ENCODE results near the gene OXSM.

OXSM gene

GRCh38 chr3:25789596-25790556 is at the start of gene OXSM:
Gene OXSM, plus strand, starts transcription at chr3:25790090. Its CDS starts 931 bp downstream, at chr3:25791021.
- Histone ChIP-seq H3K79me2 (ENCODE audit: low read length) (peaks cover 28% of the 10 kb centered on the region), H3K9me3 (replicated peaks; ENCODE audit: insufficient read depth, low read length) (no peaks in the 10 kb centered on the region), H3K4me1 (ENCODE audit: low read length) (peaks cover 27% of the 10 kb centered on the region), H3F3A (ENCODE audit: insufficient read depth, low read length) (0 out of 2 replicates have a peak, but pooled peaks cover 3% of the 10 kb centered on the region), H3K9ac (ENCODE audit: low read length) (peak within 1 kb of the TSS; percentile 73), H4K20me1 (ENCODE audit: insufficient read depth, low read length) (no peaks in the 10 kb centered on the region), H3K27ac (ENCODE audit: low read length) (peak within 1 kb of the TSS; percentile 63), H3K9me2 (replicated peaks; ENCODE audit: insufficient read depth, low read length) (no peaks in the 10 kb centered on the region), H3K4me2 (ENCODE audit: low read depth, low read length) (peak within 1 kb of the TSS; percentile 72), H3K27me3 (replicated peaks; ENCODE audit: insufficient read depth, low read length) (no peaks in the 10 kb centered on the region), H3K4me3 (ENCODE audit: low read length) (peak within 1 kb of the TSS; percentile 83), H3K36me3 (replicated peaks; ENCODE audit: insufficient read depth, low read length) (no peaks in the 10 kb centered on the region), H2AFZ (ENCODE audit: low read length) (peak within 1 kb of the TSS; percentile 78)
- no peak for TF ChIP-seq EZH2 (optimal IDR thresholded peaks at IDR 0.05; ENCODE audit: low read depth, low read length)
- TF ChIP-seq EZH2phosphoT487 (IDR thresholded peaks at IDR 0.05; ENCODE audit: low read length) = no peak
- no peak for TF ChIP-seq CTCF (IDR thresholded peaks at IDR 0.05; ENCODE audit: low read length)
- DNase-seq = peak; percentile 97

DNA sequence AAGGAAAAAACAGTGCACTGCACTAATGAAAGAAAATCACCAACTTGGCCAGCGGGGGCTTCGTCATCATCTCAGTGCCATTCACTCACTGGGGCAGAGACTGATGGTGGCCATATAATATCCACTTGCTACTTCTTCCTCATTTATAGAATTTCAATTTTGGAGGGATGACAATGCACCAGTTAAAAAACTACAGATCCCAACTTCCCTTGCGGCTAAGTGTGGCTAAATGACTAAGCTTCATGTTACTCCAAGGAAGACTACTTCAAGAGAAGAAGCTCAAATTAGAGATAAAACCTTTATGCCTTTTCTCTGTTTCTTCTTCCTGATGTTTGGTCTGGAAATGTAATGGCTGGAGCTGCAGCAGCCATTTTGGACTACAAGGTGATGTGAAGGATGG is 45.4 kb upstream of the OXSM start:
- H3K27me3 ChIP-seq (replicated peaks; ENCODE audit: insufficient read depth, low read length) = no peaks in the 10 kb centered on the region
- no peaks in the 10 kb centered on the region; the same call in 1 of the 2 replicates for H3F3A ChIP-seq (ENCODE audit: insufficient read depth, low read length)
- no peak overlapping the region for H3K27ac ChIP-seq (ENCODE audit: low read length)
- H3K9ac ChIP-seq (ENCODE audit: low read length) = no peak overlapping the region
- TF ChIP-seq CTCF (IDR thresholded peaks at IDR 0.05; ENCODE audit: low read length) = no peak
- no peak overlapping the region for H2AFZ ChIP-seq (ENCODE audit: low read length)
- H4K20me1 ChIP-seq (ENCODE audit: insufficient read depth, low read length) = no peaks in the 10 kb centered on the region
- H3K4me3 ChIP-seq (ENCODE audit: low read length) = no peak overlapping the region
- no peak for DNase-seq
- peaks cover 17% of the 10 kb centered on the region for H3K4me1 ChIP-seq (ENCODE audit: low read length)
- H3K36me3 ChIP-seq (replicated peaks; ENCODE audit: insufficient read depth, low read length) = peaks cover 15% of the 10 kb centered on the region
- no peak overlapping the region for H3K4me2 ChIP-seq (ENCODE audit: low read depth, low read length)
- peaks cover 79% of the 10 kb centered on the region for H3K79me2 ChIP-seq (ENCODE audit: low read length)
- no peaks in the 10 kb centered on the region for H3K9me3 ChIP-seq (replicated peaks; ENCODE audit: insufficient read depth, low read length)
- H3K9me2 ChIP-seq (replicated peaks; ENCODE audit: insufficient read depth, low read length) = no peaks in the 10 kb centered on the region

GRCh38 chr3:25747033-25747432 is 42.9 kb upstream of the OXSM start:
- H3K9me3 ChIP-seq (replicated peaks; ENCODE audit: insufficient read depth, low read length) = no peaks in the 10 kb centered on the region
- H3K27me3 ChIP-seq (replicated peaks; ENCODE audit: insufficient read depth, low read length) = no peaks in the 10 kb centered on the region
- no peak overlapping the region for H3K4me3 ChIP-seq (ENCODE audit: low read length)
- H4K20me1 ChIP-seq (ENCODE audit: insufficient read depth, low read length) = no peaks in the 10 kb centered on the region
- no peak for DNase-seq
- TF ChIP-seq EZH2phosphoT487 (IDR thresholded peaks at IDR 0.05; ENCODE audit: low read length) = no peak
- no peak for TF ChIP-seq EZH2 (optimal IDR thresholded peaks at IDR 0.05; ENCODE audit: low read depth, low read length)
- no peak for TF ChIP-seq CTCF (IDR thresholded peaks at IDR 0.05; ENCODE audit: low read length)
- H2AFZ ChIP-seq (ENCODE audit: low read length) = no peak overlapping the region
- H3K79me2 ChIP-seq (ENCODE audit: low read length) = peaks cover 76% of the 10 kb centered on the region
- H3F3A ChIP-seq (ENCODE audit: insufficient read depth, low read length) = no peaks in the 10 kb centered on the region; the same call in 1 of the 2 replicates
- H3K9me2 ChIP-seq (replicated peaks; ENCODE audit: insufficient read depth, low read length) = no peaks in the 10 kb centered on the region
- H3K27ac ChIP-seq (ENCODE audit: low read length) = no peak overlapping the region
- no peak overlapping the region for H3K4me2 ChIP-seq (ENCODE audit: low read depth, low read length)
- H3K4me1 ChIP-seq (ENCODE audit: low read length) = peaks cover 17% of the 10 kb centered on the region
- H3K36me3 ChIP-seq (replicated peaks; ENCODE audit: insufficient read depth, low read length) = peaks cover 20% of the 10 kb centered on the region
- no peak overlapping the region for H3K9ac ChIP-seq (ENCODE audit: low read length)
